ENCODE results near the gene RPL22.

DNA sequence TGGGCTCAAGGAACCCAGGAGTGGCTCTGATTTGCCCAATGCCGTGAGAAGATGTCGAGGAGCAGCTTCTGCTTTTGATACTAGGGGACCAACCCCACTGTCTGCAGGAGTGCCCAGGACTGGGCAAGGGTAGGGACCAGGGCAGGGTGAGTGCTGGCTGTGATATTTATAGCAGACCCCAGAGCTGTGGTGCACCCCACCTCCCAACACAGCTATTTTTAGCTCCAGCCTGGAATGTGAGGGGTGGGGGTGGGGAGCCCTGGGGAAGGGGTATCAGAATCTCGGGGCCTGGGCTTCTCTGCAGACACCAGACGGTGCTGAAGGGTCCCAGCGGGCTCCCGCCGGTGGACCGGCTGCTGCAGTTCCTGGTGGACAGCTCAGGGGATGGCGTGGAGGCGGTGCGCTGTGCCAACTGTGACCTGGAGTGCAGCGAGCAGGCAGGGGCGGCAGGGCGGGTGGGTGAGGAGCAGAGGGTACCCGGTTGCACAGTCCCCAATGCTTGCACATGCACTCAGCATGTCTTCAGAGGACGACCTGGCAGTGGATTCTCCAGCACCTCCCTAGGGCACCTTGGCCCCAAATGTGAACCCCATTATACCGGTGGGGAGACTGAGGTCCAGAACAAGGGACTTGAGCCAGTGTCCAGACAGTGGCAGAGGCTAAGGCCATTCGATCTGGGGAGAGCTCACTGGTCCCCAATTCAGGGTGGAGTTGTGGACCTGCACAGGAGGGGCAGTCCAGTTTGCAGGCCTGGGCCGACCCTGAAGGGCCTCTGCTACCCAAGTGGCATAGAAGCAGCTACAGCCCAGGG, 7.9 kb upstream of the RPL22 start:
- TF ChIP-seq EP300 (IDR thresholded peaks at IDR 0.05) (no peak), POLR2A (IDR thresholded peaks at IDR 0.05) (no peak)

All from tibial nerve (tissue), 3 donors.